ENCODE results near the gene RER1. TPM values are rescaled to one million over a fixed set of nuclear protein-coding genes. Genes with fewer than 3 reads are reported as not detected.

Gene RER1
- total RNA-seq, 1 experiment from 2014 or later: 110 TPM

GRCh38 chr1:2416403-2416802, 24.8 kb downstream of the RER1 start:
- Histone ChIP-seq H2AK5ac (ENCODE audit: insufficient read length, low read length) (no peak overlapping the region), H3K79me2 (ENCODE audit: insufficient read depth, low read length) (no peaks in the 10 kb centered on the region), H4K20me1 (ENCODE audit: control insufficient read depth, insufficient read depth, insufficient read length) (no peaks in the 10 kb centered on the region), H2BK15ac (ENCODE audit: low read depth, low read length) (no peak overlapping the region), H3K9ac (ENCODE audit: extremely low read depth, insufficient read length, low read length) (no peak overlapping the region), H2BK12ac (ENCODE audit: insufficient read length, low read depth, low read length) (no peak overlapping the region), H3K27me3 (ENCODE audit: insufficient read depth, low read length) (no peaks in the 10 kb centered on the region), H2BK20ac (ENCODE audit: low read depth, low read length, poor library complexity, severe bottlenecking) (no peak overlapping the region), H3K18ac (ENCODE audit: insufficient read length, low read depth, low read length) (no peak overlapping the region), H3K27ac (ENCODE audit: insufficient read length, low read depth, low read length) (no peak overlapping the region), H3T11ph (ENCODE audit: low read length) (no peak overlapping the region), H3K56ac (ENCODE audit: insufficient read length, low read depth, low read length) (no peak overlapping the region), H4K8ac (replicated peaks; ENCODE audit: insufficient read length, low read depth, low read length) (no peak overlapping the region), H4K5ac (ENCODE audit: insufficient read length, low read depth, low read length) (no peak overlapping the region), H3K23ac (ENCODE audit: insufficient read length, low read depth, low read length) (no peak overlapping the region), H3K4me1 (ENCODE audit: insufficient read depth, low read length) (no peaks in the 10 kb centered on the region), H2AFZ (ENCODE audit: low read length) (no peak overlapping the region), H3K79me1 (ENCODE audit: insufficient read depth, low read depth, low read length, poor library complexity, severe bottlenecking) (no peaks in the 10 kb centered on the region), H2BK120ac (ENCODE audit: low read depth, low read length, poor library complexity, severe bottlenecking) (no peak overlapping the region), H2BK5ac (ENCODE audit: insufficient read length, low read length) (no peak overlapping the region), H3K4ac (ENCODE audit: low read depth, low read length) (no peak overlapping the region), H3K4me2 (ENCODE audit: insufficient read depth, insufficient read length, low read length) (no peak overlapping the region), H3K9me3 (ENCODE audit: control insufficient read depth, low read depth, low read length) (no peaks in the 10 kb centered on the region), H4K91ac (ENCODE audit: insufficient read length, low read depth, low read length) (no peak overlapping the region), H3K23me2 (ENCODE audit: insufficient read length, low read depth, low read length, poor library complexity, severe bottlenecking) (peaks cover 15% of the 10 kb centered on the region), H3K14ac (ENCODE audit: insufficient read depth, low read length) (no peak overlapping the region)
- H3K9me3 Mint-ChIP-seq: no peaks in the 10 kb centered on the region
- peaks cover 16 to 20% of the 10 kb centered on the region in 2 experiments for H3K4me1 Mint-ChIP-seq
- no peak overlapping the region for H3K27ac Mint-ChIP-seq
- no peak overlapping the region; a peak in 1 of 5 replicates for H3K4me3 Mint-ChIP-seq
- no peak for DNase-seq
- WGBS (ENCODE audit: extremely low coverage, insufficient read length, low lambda C conversion rate): no CpG with 5 or more reads among the region's 12 CpGs
- peaks cover 41% of the 10 kb centered on the region for H3K27me3 Mint-ChIP-seq (ENCODE audit: low read depth)
- no peaks in the 10 kb centered on the region for H3K36me3 Mint-ChIP-seq (ENCODE audit: insufficient read depth in 1 of 3, low read depth in 3 of 3)
- TF ChIP-seq CTCF (conservative IDR thresholded peaks at IDR 0.05): no peak
